HepG2 (cell line): ENCODE results near the gene SKIL. TPM values are rescaled to one million over a fixed set of nuclear protein-coding genes. Genes with fewer than 3 reads are reported as not detected.

ENCODE experiments used
- ARNT2 ChIP-seq: sonication (generic); formaldehyde crosslinking; IDR thresholded peaks from 2 replicates; pipeline ENCODE4 v1.8.0; 2022; ENCODE audit warnings: mild to moderate bottlenecking, low read depth, missing genetic modification reagents, moderate library complexity
- BCL3 ChIP-seq: sonication (generic); formaldehyde crosslinking; IDR thresholded peaks from 2 replicates; pipeline ENCODE4 v1.5.1; 2020; ENCODE audit warnings: mild to moderate bottlenecking, missing genetic modification reagents, moderate library complexity
- CHCHD3 ChIP-seq: sonication (generic); formaldehyde crosslinking; IDR thresholded peaks from 2 replicates; pipeline ENCODE4 v1.8.0; 2022; ENCODE audit warnings: mild to moderate bottlenecking, missing genetic modification reagents, moderate library complexity
- FOXM1 ChIP-seq: sonication (generic); formaldehyde crosslinking; IDR thresholded peaks from 2 replicates; pipeline ENCODE4 v1.5.0; 2020; ENCODE audit warnings: missing genetic modification reagents
- HDAC1 ChIP-seq: sonication (generic); formaldehyde crosslinking; IDR thresholded peaks from 2 replicates; pipeline ENCODE4 v1.5.1; 2020; ENCODE audit warnings: mild to moderate bottlenecking, missing genetic modification reagents
- IRF2 ChIP-seq: IDR thresholded peaks from 2 replicates; pipeline ENCODE4 v1.6.1; 2018; ENCODE audit warnings: missing genetic modification reagents, missing compliant biosample characterization
- MEF2D ChIP-seq: sonication (generic); formaldehyde crosslinking; IDR thresholded peaks from 2 replicates; pipeline ENCODE4 v1.5.1; 2020; ENCODE audit warnings: mild to moderate bottlenecking, missing genetic modification reagents
- NBN ChIP-seq: fragments of 450-650 bp; conservative IDR thresholded peaks from 2 replicates; pipeline ENCODE4 v1.6.1; 2017
- REPIN1 ChIP-seq: sonication (generic); formaldehyde crosslinking; IDR thresholded peaks from 2 replicates; pipeline ENCODE4 v1.8.0; 2022; ENCODE audit warnings: missing genetic modification reagents, low read depth, mild to moderate bottlenecking, borderline replicate concordance
- RFXAP ChIP-seq: sonication (generic); formaldehyde crosslinking; IDR thresholded peaks from 2 replicates; pipeline ENCODE4 v1.4.0; 2020; ENCODE audit warnings: missing genetic modification reagents, borderline replicate concordance
- SAP130 ChIP-seq: IDR thresholded peaks from 2 replicates; pipeline ENCODE4 v1.6.1; 2016; ENCODE audit warnings: low read depth
- TFDP2 ChIP-seq: sonication (generic); formaldehyde crosslinking; IDR thresholded peaks from 2 replicates; pipeline ENCODE4 v1.4.0; 2020; ENCODE audit warnings: missing genetic modification reagents
- ZFP41 ChIP-seq: sonication (generic); formaldehyde crosslinking; IDR thresholded peaks from 2 replicates; pipeline ENCODE4 v1.4.0; 2020; ENCODE audit warnings: mild to moderate bottlenecking, missing genetic modification reagents, borderline replicate concordance
- ZFX ChIP-seq: sonication (generic); formaldehyde crosslinking; IDR thresholded peaks from 2 replicates; pipeline ENCODE4 v1.4.0; 2020; ENCODE audit warnings: mild to moderate bottlenecking, low read depth, missing genetic modification reagents, moderate library complexity
- ZNF512B ChIP-seq: sonication (generic); formaldehyde crosslinking; IDR thresholded peaks from 2 replicates; pipeline ENCODE4 v1.5.1; 2020; ENCODE audit warnings: missing genetic modification reagents, mild to moderate bottlenecking, borderline replicate concordance
- polyA plus RNA-seq, 8 experiments: library from polyadenylated mRNA; depleted of rRNA in 3 of 8; stranded (reverse) in 7 of 8; unstranded in 1 of 8; fragments of >200 nt; fragmentation: Illumina TruSeq in 4 of 8; extraction: Trizol in 4 of 8; gene quantifications; 2 replicates each; pipeline versions ENCODE4 v1.2.1 to v1.2.3, GENCODE V29; 2011 to 2016; ENCODE audit warnings: low read depth in 4 of 8, missing spikeins in 1 of 8, mixed read lengths in 1 of 8; ENCODE audit not compliant: insufficient read depth in 1 of 8
- total RNA-seq, 5 experiments: library from RNA; depleted of rRNA; stranded (reverse); fragments of >200 nt; fragmentation: Illumina TruSeq; extraction: Trizol; gene quantifications; 2 replicates each; pipeline ENCODE4 v1.2.3, GENCODE V29; 2016; ENCODE audit warnings: low read depth in 1 of 5

Gene SKIL
- total and polyA plus RNA-seq, 2 of the 13 experiments (the other 11 are each of a cell fraction or from before 2014, with no cell fraction given), result 5.2 to 20.7 TPM

GRCh38 chr3:170418422-170419398 is 61.2 kb downstream of the SKIL start, which contains the start of gene CLDN11 (continued):
- TF ChIP-seq REPIN1 (CRISPR knock-in tag), result no peak
- peak; percentile 48; the same call in 1 of the 2 replicates for TF ChIP-seq BCL3 (CRISPR knock-in tag)
- TF ChIP-seq ARNT2 (CRISPR knock-in tag), result peak; percentile 22; the same call in 1 of the 2 replicates
- 0 out of 2 replicates have a peak, but pooled peaks have one; percentile 45 for TF ChIP-seq ZFP41 (CRISPR knock-in tag)
- TF ChIP-seq SAP130, result peak; percentile 43; the same call in 1 of the 2 replicates
- TF ChIP-seq ZNF512B (CRISPR knock-in tag), result no peak
- TF ChIP-seq NBN, result no peak
- TF ChIP-seq IRF2 (CRISPR knock-in tag), result no peak
- TF ChIP-seq ZFX (CRISPR knock-in tag), result peak; percentile 23; the same call in 1 of the 2 replicates
- TF ChIP-seq TFDP2, result peak; percentile 36; the same call in 1 of the 2 replicates
- peak; percentile 41; the same call in 1 of the 2 replicates for TF ChIP-seq HDAC1 (CRISPR knock-in tag)
- 0 out of 2 replicates have a peak, but pooled peaks have one; percentile 19 for TF ChIP-seq FOXM1
- 0 out of 2 replicates have a peak, but pooled peaks have one; percentile 60 for TF ChIP-seq CHCHD3 (CRISPR knock-in tag)
- 0 out of 2 replicates have a peak, but pooled peaks have one; percentile 64 for TF ChIP-seq RFXAP (CRISPR knock-in tag)
- TF ChIP-seq MEF2D (CRISPR knock-in tag), result no peak
